Right ventricle myocardium inferior (tissue), 1 donor: ENCODE data around the gene ICAM4. TPM values are rescaled to one million over a fixed set of nuclear protein-coding genes. Genes with fewer than 3 reads are reported as not detected.
"Not testable (repeated sequence)": the region's sequence is repeated elsewhere in the genome, so short reads cannot be mapped to it uniquely, and the experiment has no call there.

Experiments used
- ATAC-seq: fragments of 200-7000 bp; cut with Tn5 transposase; one replicate; pipeline ENCODE4 v1.9.1; 2020; ENCODE audit warnings: mild to moderate bottlenecking, moderate library complexity
- DNase-seq: peaks from one replicate; pipeline ENCODE4 v3.0.0; 2021; ENCODE audit errors: missing footprints
- intact Hi-C: fragments of 100-400 bp; cut with DNase I; formaldehyde crosslinking; loops from one replicate; pipeline ENCODE4 v1.11.0; 2022
- total RNA-seq: library from RNA; stranded (reverse); fragmentation: NEBNext Ultra II Directional; extraction: Animal tissue kit (Norgen Biotek cat#: 25700); gene quantifications from one replicate; pipeline ENCODE4 v1.2.1, GENCODE V29; 2021
- donor health status: DM: no; HTN: yes; CAD: no; lungs with severe emphysema.

ICAM4 gene
- total RNA-seq, 1 donor from 2014 or later, result 0.30 TPM

DNA sequence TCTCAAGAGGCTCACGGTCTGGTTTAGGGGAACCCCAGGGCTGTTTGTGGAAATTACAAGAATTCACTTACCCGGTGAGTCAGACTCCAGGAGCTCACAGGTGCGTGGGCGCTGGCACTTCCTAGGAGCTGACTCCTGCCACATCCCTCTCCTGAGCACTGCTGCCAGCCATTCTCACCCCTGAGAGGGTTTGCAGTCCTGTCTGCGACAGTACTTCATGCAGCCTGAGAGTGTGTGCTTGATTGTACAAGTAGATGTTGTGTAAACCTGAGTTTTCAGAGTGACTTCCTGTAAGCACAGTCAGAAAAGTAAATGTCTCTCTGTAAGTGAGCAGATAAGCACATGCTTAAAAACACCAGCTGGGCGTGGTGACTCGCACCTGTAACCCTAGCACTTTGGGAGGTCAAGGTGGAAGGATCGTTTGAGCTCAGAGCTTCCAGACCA is 26.6 kb upstream of the ICAM4 start:
- DNase-seq (no peak), ATAC-seq (no peak)
- intact Hi-C loops, result no loop called here

GRCh38 chr19:10262771-10263170 is 24.0 kb upstream of the ICAM4 start:
- no peak for ATAC-seq
- intact Hi-C loops, result no loop called here
- DNase-seq, result no peak

GRCh38 chr19:10266706-10267105 is 20.0 kb upstream of the ICAM4 start:
- ATAC-seq (no peak), DNase-seq (no peak)
- intact Hi-C loops, result no loop called here

GRCh38 chr19:10268071-10268470 is 18.7 kb upstream of the ICAM4 start:
- intact Hi-C loops, result no loop called here
- DNase-seq, result no peak
- no peak for ATAC-seq

DNA sequence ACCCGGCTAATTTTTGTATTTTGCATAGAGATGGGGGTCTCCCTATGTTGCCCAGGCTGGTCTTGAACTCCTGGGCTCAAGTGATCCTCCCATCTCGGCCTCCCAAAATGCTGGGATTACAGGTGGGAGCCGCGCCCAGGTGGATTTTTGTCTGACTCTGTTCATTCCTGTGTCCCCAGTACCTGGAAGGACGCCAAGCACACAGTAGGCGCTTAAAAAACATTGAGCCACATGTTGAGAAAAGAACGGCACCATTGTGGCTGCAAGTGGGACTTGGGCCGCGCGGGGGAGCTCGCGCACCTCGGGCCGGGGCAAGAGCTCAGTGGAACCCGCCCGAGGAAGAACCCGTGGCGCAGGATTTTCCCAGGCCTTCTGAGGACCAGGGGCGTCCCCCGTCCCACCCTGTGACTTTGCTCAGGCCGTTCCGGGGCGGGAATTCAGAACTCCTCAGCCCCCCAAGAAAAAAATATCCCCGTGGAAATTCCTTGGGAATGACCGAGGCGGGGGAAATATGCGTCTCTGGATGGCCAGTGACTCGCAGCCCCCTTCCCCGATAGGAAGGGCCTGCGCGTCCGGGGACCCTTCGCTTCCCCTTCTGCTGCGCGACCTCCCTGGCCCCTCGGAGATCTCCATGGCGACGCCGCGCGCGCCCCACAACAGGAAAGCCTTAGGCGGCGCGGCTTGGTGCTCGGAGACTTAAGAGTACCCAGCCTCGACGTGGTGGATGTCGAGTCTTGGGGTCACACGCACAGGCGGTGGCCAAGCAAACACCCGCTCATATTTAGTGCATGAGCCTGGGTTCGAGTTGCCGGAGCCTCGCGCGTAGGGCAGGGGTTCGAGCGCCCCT is 17.2 kb upstream of the ICAM4 start:
- ATAC-seq (peak; percentile 84), DNase-seq (peak; percentile 94)
- intact Hi-C loops, result loop anchor here (1.0 to 2.0 kb wide), 2 partner anchors 63 to 120 kb away; partner anchors contain the start of gene RAVER1

DNA sequence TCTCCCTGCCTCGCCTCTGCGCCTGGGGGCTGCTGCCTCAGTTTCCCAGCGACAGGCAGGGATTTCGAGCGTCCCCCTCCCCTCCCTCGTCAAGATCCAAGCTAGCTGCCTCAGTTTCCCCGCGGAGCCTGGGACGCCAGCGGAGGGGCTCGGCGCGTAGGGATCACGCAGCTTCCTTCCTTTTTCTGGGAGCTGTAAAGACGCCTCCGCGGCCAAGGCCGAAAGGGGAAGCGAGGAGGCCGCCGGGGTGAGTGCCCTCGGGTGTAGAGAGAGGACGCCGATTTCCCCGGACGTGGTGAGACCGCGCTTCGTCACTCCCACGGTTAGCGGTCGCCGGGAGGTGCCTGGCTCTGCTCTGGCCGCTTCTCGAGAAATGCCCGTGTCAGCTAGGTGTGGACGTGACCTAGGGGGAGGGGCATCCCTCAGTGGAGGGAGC is 16.6 kb upstream of the ICAM4 start:
- peak; percentile 59 for ATAC-seq
- intact Hi-C loops, result loop anchor here (2.0 kb wide), 1 partner anchor 63 kb away; the partner anchor contains the start of gene RAVER1
- DNase-seq, result peak; percentile 95

- ATAC-seq (peak; percentile 69), DNase-seq (peak; percentile 92)
- intact Hi-C loops, result loop anchor here (2.0 kb wide), 1 partner anchor 62 kb away; the partner anchor contains the start of gene RAVER1
Observed at GRCh38 chr19:10270616-10271394, 15.9 kb upstream of the ICAM4 start, which contains the start of gene ICAM1. Gene ICAM1, plus strand, starts transcription at chr19:10271120. Its CDS starts 40 bp downstream, at chr19:10271160.

DNA sequence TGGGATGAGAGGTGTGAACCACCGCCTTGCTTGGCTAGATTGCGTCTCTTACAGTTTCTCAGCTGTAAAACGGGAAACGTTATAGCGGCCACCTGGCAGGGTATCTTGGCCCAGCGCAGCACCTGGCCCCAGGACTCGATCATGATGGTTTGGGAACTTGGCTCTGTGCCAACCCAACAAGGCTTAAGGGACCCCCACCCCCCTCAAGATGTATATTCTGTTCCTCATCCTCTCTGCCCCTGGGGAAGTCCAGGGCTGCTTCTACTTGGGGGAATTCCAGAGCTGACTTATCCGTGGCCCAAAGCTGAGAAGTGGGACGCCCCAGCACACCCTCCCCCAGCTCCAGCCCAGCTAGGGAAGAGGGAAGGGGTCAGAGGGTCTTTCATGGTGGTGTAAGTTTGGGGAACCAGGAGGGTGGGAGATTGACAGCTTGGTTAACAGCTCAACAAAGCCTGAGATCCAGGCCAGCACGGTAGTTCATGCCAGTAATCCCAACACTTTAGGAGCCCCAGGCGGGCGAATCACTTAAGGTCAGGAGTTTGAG is 15.1 kb upstream of the ICAM4 start:
- DNase-seq (peak; percentile 21), ATAC-seq (no peak)
- intact Hi-C loops, result loop anchor here (2.0 kb wide), 1 partner anchor 61 kb away; the partner anchor contains the start of gene RAVER1

DNA sequence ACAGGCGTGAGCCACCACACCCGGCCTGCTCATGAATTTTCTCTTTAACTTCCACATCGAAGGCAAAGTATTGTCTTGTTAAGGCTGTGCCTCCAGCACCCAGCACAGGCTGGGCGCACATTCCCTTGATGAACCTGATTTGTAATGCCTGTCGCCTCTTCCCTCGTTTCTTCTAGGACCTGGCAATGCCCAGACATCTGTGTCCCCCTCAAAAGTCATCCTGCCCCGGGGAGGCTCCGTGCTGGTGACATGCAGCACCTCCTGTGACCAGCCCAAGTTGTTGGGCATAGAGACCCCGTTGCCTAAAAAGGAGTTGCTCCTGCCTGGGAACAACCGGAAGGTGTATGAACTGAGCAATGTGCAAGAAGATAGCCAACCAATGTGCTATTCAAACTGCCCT is 12.2 kb upstream of the ICAM4 start:
- intact Hi-C loops, result no loop called here
- ATAC-seq (no peak), DNase-seq (peak; percentile 55)

- no peak for ATAC-seq
- intact Hi-C loops, result no loop called here
- no peak for DNase-seq
Observed at GRCh38 chr19:10277795-10278589, 8.8 kb upstream of the ICAM4 start.

GRCh38 chr19:10278935-10279334 is 7.8 kb upstream of the ICAM4 start:
- ATAC-seq (no peak), DNase-seq (no peak)
- intact Hi-C loops, result no loop called here

- intact Hi-C loops, result no loop called here
- peak; percentile 32 for DNase-seq
- no peak for ATAC-seq
Observed at GRCh38 chr19:10279737-10280442, 6.9 kb upstream of the ICAM4 start.

GRCh38 chr19:10282043-10282442 is 4.7 kb upstream of the ICAM4 start:
- intact Hi-C loops, DNase-seq, ATAC-seq: not testable (repeated sequence)

DNA sequence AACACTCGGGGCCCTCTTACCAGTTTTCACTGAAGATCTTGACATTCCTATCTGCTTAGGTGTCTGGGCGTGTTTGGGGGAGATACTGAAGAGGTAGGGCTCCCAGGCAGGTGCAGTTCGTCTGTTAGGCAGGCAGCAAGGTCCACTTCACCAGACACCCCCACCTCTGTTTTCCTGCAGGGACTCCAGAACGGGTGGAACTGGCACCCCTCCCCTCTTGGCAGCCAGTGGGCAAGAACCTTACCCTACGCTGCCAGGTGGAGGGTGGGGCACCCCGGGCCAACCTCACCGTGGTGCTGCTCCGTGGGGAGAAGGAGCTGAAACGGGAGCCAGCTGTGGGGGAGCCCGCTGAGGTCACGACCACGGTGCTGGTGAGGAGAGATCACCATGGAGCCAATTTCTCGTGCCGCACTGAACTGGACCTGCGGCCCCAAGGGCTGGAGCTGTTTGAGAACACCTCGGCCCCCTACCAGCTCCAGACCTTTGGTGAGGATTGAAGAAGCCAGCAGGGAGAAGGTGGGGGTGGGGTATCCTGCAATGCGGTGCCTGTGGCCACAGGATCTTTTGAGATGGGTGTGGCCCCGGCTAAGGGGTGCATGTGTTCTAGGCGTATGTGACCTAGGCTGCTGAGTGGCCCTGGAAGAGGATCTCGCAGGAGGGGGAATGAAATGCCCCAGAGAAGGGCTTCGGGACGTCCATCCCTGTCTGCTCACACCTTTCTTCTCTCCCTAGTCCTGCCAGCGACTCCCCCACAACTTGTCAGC is 3.3 kb upstream of the ICAM4 start:
- intact Hi-C loops, result no loop called here
- ATAC-seq (no peak), DNase-seq (peak; percentile 53)

DNA sequence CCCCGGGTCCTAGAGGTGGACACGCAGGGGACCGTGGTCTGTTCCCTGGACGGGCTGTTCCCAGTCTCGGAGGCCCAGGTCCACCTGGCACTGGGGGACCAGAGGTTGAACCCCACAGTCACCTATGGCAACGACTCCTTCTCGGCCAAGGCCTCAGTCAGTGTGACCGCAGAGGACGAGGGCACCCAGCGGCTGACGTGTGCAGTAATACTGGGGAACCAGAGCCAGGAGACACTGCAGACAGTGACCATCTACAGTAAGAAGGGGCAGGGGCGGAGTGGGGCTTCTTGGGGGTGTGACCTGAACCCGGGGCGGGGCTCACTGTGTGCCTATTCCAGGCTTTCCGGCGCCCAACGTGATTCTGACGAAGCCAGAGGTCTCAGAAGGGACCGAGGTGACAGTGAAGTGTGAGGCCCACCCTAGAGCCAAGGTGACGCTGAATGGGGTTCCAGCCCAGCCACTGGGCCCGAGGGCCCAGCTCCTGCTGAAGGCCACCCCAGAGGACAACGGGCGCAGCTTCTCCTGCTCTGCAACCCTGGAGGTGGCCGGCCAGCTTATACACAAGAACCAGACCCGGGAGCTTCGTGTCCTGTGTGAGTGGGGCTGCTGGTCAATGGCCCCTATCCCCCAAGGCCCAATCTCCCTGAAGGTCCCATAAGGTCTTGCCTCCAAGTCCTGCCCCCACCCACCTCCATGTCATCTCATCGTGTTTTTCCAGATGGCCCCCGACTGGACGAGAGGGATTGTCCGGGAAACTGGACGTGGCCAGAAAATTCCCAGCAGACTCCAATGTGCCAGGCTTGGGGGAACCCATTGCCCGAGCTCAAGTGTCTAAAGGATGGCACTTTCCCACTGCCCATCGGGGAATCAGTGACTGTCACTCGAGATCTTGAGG is 2.4 kb upstream of the ICAM4 start:
- intact Hi-C loops, result no loop called here

DNA sequence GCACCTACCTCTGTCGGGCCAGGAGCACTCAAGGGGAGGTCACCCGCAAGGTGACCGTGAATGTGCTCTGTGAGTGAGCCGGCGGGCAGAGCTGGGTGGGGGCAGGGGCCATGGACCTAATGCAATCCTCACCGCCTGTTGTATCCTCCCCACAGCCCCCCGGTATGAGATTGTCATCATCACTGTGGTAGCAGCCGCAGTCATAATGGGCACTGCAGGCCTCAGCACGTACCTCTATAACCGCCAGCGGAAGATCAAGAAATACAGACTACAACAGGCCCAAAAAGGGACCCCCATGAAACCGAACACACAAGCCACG is 1.8 kb upstream of the ICAM4 start:
- ATAC-seq, result no peak
- intact Hi-C loops, result no loop called here
- DNase-seq, result peak; percentile 23

More for the DNA sequence above, 2.4 kb upstream of the ICAM4 start:
- ATAC-seq (no peak), DNase-seq (peak; percentile 31)
